T1000 (cell line): ENCODE data around the gene NFRKB.
"Not testable (repeated sequence)": the region's sequence is repeated elsewhere in the genome, so short reads cannot be mapped to it uniquely, and the experiment has no call there.

Experiments
- DNase-seq: peaks from one replicate; lab custom pipeline; 2025; ENCODE audit warnings: mixed read lengths; lab: John Stamatoyannopoulos, UW

The NFRKB gene

GRCh38 chr11:129894278-129895125, 876 bp downstream of the NFRKB start:
- DNase-seq = no peak

GRCh38 chr11:129888451-129888850, 6.9 kb downstream of the NFRKB start:
- no peak for DNase-seq

- DNase-seq = no peak
Measured at GRCh38 chr11:129885381-129885780, 10.0 kb downstream of the NFRKB start.

DNA sequence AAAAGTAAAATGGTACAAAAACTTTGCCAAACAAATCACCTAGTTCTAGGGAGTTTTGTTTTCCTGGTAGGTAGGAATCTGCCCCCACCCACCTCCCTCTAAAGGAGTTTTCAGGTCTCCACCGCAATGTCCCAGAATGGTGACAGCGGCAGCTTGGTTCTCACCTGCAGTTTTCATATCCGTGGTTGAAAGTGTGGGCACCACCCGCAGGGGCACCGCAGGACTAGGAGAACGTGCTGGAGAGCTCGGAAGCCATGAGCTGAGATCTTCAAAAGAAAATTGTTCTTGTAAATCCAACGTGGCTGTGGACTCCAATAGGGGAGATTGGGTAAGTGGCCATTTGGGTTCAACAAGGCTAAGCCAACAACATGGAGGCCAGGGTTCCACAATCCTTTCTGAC, 10.8 kb downstream of the NFRKB start:
- no peak for DNase-seq

- DNase-seq = no peak
Measured at GRCh38 chr11:129881570-129882170, 13.7 kb downstream of the NFRKB start.

DNA sequence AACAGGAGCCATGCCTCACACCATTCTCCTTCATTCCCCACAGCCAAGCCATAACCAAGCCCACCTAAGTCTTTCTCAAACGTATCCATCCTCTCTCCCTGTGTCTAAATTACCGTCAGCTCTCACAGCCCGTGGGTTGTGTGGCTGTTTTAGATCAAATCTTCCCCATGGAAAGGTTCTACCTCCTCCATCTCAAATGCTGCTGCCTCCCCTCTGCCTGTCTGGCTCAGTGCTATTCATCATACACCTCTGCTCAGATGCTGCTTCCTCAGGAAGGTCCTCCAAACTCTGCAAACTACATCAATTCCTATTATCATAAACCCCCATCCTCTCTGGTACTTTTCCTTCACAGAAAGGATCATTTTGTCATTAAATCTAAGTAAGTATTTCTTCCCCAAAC, 15.1 kb downstream of the NFRKB start:
- no peak for DNase-seq

DNA sequence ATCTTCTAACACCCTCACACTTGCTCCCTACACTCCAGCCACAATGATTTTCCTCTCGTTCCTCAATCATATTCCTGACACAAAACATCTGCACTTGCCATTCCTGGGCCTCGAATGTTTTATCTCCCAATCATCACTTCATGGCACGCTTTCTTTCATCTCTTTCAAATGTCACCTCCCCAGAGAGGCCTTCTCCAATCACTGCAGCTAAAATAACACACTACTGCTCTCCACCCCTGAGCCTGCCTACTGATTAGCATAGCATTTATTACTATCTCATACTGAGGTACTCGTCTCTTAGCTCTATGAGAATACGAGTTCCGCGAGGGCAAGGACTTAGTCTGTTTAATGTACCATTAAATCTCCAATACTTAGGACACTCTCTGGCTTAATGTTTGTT, 23.5 kb downstream of the NFRKB start:
- DNase-seq = no peak

GRCh38 chr11:129868626-129869025, 26.8 kb downstream of the NFRKB start:
- DNase-seq = not testable (repeated sequence)

DNA sequence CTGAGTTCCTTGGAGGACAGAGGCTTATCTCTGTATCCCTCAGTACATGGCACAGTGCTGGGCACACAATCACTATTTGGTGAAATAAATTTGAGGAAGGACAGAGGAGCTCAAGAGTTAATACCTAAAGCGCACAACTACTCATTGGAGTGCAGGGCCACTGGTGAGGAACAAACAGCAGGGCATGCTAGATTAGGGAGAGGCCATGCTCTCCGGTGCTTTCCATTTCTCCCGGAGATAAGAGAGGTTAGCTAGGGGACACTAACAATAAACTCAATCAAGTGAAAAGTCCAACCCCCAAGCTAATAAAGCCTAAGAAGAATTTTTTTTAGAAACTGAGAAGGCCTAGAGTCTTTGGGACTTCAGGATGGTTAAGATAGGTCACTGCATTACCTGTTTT, 29.1 kb downstream of the NFRKB start:
- DNase-seq = no peak

DNA sequence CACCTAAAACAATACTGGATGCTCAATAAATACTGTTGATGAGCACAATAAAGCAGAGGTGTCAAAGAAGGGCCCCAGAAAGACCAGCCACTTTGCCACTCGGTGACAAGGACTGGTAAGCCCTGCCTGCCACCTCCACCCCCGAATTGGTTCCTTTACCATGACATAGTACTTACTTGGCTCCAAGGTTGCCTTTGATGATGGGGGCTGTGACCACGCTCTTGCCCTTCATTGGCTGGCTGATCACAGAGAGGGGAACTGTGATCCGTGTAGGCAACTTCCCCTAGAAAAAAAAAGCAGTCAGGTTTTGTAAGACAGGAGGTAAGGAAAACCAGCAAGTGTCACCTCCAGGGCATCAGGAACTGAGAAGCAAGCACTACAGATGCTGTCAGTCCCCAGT, 29.7 kb downstream of the NFRKB start:
- DNase-seq = no peak

DNA sequence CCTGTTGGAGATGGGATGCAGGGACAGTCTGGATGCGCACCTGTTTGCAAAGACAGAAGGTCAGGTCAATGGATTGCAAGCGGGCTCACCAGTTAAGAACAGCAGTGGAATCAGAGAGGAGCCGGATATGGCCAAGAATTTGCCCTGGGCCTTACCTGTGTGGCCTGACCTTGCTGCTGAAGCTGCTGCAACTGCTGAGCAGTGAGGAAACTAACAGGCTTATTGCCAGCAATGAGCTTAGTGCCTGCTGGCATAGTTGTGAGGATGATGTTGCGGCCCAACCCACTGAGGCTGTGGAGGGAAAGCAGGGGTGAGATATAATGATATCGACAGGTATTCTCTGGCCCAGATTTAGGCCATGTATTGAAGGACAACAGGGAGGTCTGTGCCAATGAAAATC, 30.6 kb downstream of the NFRKB start:
- no peak for DNase-seq

DNA sequence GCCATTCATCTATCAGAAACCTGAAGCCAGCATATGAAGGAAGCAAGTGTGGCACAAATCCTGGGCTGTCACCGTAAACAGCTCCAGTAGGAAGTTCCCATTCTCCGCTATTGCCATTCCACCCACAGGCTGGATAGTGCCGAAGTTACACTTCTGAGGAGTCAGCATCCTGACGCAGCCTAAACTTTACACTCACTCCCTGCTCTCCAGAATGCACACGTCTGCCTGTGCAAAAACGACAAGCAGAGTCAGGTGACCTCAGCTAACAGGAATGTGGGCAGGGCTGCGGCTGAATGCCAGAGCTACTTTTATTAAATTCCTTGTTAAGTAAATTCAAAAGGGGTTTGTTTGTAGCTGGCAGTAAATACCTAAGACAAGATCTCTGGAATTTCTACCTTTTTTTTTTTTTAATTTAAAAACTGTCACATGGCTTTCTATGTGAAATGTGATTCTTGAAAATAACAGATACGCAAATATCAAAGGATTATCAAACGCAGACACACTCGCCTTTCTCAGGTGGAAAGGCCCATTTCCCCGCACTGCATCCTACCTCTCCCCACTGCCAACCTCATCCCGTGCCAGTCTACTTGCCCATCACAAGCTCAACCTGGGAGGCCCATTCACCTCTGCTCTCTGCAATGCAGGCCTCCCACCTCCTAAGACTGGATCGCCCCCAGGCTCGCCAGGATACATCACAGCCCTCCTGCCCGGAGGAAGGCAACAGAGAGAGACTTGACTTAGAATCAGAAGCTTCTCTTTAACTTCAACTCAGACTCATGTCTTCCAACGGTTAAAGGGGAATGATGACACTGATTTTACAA, 33.5 kb downstream of the NFRKB start:
- peak; percentile 74 for DNase-seq

DNA sequence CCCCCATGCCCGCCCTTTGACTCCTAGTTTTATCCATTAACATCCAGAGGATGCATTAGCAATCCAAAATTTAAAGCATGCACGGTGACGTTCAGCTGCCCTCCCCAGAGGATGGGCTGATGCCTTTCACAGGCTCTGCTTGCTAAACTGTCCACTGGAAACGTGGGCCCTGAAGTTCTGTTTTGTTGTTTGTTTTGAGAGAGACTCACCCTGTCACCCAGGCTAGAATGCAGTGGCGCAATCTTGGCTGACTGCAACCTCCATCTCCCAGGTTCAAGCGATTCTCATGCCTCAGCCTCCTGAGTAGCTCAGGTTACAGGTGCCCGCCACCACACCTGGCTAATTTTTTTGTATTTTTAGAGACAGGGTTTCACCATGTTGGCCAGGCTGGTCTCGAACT, 39.3 kb downstream of the NFRKB start:
- no peak for DNase-seq

GRCh38 chr11:129855086-129855485, 40.3 kb downstream of the NFRKB start:
- DNase-seq = no peak

DNA sequence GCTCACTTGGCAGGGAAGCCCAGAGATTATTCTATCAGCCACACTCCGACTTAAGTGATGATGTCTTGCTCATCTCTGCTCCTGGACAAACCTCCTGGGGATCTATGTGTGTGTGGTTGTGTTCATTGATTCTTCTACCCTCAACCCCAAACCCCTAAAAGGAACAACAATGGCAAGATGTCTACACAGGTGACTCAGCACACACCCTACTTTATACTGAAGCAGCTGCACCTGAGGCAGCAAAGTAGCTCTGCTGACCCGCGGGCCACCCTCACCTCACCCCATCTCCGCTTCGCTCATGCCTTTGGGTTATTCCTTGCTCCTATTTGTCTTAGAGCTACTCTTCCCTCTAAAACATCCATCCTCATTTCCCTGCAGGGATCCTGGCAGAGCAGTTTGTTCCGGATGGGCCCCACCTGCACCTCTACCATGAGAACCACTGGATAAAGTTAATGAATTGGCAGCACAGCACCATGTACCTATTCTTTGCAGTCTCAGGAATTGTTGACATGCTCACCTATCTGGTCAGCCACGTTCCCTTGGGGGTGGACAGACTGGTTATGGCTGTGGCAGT, 41.1 kb downstream of the NFRKB start:
- no peak for DNase-seq

DNA sequence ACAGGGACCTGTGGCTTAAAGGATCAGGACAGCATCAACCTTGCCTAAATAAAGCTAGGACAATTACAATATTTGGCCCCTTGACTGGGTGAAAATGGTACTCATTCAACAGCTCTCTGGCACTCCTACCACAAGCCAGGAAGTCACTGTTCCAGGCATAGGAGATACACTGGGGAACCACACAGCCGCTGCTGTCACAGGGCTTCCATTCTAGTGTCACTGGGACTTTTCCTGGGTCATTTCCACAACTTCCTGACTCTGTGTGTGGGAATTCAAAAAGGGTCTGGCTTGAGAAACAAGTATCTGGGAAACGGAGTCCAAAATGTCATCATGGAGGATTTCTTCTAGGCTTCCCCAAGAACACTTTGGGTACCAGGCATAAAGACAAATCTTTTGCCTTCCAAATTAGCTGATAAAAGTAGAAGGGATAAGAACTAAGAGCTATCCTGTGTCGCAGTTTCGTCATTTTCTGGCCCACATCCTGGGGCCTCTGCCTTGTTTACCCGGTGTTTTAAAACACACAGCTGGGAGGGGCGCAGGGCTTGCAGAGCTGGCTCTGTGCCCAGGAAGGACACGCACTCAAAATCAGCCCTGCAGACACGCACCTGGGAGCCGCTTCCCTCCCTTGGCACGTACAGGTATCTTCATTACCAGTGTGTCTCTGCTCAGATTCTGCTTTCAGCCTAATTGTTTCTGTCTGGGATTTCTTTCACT, 41.7 kb downstream of the NFRKB start:
- DNase-seq = no peak

- no peak for DNase-seq
Measured at GRCh38 chr11:129852125-129852740, 43.1 kb downstream of the NFRKB start.

DNA sequence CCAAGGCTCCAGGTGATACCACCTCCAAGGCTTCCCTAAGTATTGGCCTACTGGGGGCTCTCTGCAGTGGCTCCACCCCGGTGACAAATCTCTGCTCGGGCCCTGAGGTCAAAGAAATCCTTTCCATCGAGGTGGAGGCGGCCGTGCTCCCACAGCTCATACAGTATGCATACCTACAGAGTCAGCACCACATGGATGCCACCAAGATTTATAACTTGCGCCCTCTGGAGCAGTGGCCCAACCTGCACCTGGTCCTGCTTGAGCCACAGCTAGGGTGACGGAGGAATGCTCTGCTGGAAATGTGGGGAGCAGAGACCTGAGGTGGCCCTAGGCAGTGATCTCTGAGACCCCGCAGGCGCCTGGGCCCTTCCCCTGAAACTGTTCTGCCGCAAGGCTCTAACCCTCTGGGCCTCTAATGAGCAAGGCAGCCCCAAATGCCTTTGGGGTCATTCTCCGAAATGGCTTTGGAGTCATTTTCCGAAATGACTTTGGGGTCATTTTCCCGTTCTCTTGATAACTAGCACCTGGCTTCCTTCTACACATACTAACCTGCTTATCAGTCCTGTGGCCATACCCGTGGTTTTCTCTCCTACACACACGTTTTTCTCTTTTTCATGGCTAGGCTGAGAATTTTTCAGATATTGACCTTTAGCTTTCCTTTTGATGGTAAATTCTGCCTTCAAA, 45.8 kb downstream of the NFRKB start:
- DNase-seq = no peak

- not testable (repeated sequence) for DNase-seq
Measured at GRCh38 chr11:129847361-129847760, 48.0 kb downstream of the NFRKB start.

GRCh38 chr11:129846508-129847335, 48.7 kb downstream of the NFRKB start:
- peak; percentile 41 for DNase-seq
